Stimulated activated CD4-positive, alpha-beta T cell treated with anti-CD3 and anti-CD28 coated beads, Interleukin-4, amount 100 ng/mL, for 1 hour (primary cell): ENCODE data around the gene PDCD2.
"Not testable (repeated sequence)": the region's sequence is repeated elsewhere in the genome, so short reads cannot be mapped to it uniquely, and the experiment has no call there.

Experiments used
- DNase-seq: peaks from one replicate; pipeline ENCODE4 v3.0.0-alpha.2; 2020

Gene PDCD2

GRCh38 chr6:170545405-170545804, 39.0 kb downstream of the PDCD2 start:
- DNase-seq, result no peak

GRCh38 chr6:170542031-170542719, 42.3 kb downstream of the PDCD2 start:
- DNase-seq, result no peak

GRCh38 chr6:170537329-170537728, 47.1 kb downstream of the PDCD2 start:
- no peak for DNase-seq

- no peak for DNase-seq
Observed at GRCh38 chr6:170536671-170537070, 47.8 kb downstream of the PDCD2 start.

- no peak for DNase-seq
Observed at GRCh38 chr6:170535004-170535403, 49.4 kb downstream of the PDCD2 start.

- DNase-seq, result no peak
Observed at GRCh38 chr6:170533792-170534191, 50.6 kb downstream of the PDCD2 start.

GRCh38 chr6:170532867-170533488, 51.5 kb downstream of the PDCD2 start:
- DNase-seq, result no peak

GRCh38 chr6:170529839-170530469, 54.5 kb downstream of the PDCD2 start:
- DNase-seq, result peak; percentile 67

GRCh38 chr6:170527995-170528394, 56.4 kb downstream of the PDCD2 start:
- not testable (repeated sequence) for DNase-seq

GRCh38 chr6:170525795-170526194, 58.6 kb downstream of the PDCD2 start:
- no peak for DNase-seq
